ENCODE results near the gene MAT2B.
"Not testable (repeated sequence)": the region's sequence is repeated elsewhere in the genome, so short reads cannot be mapped to it uniquely, and the experiment has no call there.

MAT2B gene

GRCh38 chr5:163503106-163504078 lies 2.0 kb upstream of the MAT2B start:
- in situ Hi-C loops (cut with MboI; ENCODE audit: low sequenced_read_pairs) = no loop called here

DNA sequence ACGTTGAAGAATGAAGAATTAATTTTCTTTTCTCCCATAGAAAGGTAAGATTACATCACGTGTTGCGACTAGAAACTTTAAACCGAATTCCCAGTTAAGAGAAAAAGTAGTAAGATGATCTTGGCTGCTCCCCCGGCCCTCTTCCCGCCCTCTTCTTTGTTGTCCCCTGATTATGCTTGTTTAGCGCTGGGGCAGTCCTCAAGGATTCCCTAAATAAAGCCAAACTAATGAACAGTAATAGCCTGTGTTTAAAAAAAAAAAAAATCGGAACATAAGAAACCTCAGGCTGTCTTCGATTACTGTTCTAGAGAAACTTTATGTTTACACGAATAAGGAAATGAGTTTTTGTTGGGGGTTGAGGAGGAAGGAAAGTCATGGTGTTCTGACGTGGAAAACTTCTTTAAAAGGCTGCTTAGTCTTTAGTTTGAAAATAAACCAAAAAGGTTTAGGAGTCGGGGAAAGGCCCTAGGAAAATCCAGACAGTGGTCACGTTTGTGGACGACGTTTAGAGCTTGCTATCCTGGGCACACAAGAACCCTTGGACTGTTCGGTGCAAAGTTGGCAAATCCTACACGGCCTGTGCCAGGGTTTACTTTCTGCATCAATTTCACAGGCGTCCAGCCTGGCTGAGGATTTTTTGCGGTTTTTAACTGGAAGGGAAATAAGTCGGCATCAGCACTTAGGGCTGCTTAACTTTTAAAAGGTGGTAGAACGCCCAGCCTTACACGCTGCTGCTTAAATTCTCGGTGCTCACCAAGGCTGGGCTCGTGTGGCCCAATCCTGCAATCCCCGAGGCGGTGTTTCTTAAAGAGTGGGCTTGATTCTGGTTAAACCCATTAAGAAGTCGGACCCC lies 1.1 kb upstream of the MAT2B start:
- in situ Hi-C loops (cut with MboI; ENCODE audit: low sequenced_read_pairs) = no loop called here

DNA sequence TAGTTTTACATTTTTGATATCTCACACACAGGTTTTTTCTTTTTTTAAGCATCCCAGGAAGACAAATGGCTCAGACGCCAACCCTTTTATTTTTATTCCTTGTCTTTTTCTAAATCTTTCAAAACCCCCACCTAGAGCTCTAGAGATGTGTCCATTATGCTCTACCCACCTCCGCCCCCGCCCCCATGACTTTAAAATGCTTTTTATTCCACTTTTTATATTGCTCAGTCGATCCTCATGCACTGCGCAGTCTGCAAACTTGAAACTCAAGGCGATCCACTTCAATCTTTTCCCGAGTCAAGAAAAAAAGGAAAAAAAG lies 411 bp upstream of the MAT2B start:
- in situ Hi-C loops (cut with MboI; ENCODE audit: low sequenced_read_pairs) = no loop called here

GRCh38 chr5:163506095-163506457 lies 657 bp downstream of the MAT2B start:
- in situ Hi-C loops (cut with MboI; ENCODE audit: low sequenced_read_pairs) = no loop called here

- in situ Hi-C loops (cut with MboI; ENCODE audit: low sequenced_read_pairs) = no loop called here
Observed at GRCh38 chr5:163506726-163507125, 1.3 kb downstream of the MAT2B start.

DNA sequence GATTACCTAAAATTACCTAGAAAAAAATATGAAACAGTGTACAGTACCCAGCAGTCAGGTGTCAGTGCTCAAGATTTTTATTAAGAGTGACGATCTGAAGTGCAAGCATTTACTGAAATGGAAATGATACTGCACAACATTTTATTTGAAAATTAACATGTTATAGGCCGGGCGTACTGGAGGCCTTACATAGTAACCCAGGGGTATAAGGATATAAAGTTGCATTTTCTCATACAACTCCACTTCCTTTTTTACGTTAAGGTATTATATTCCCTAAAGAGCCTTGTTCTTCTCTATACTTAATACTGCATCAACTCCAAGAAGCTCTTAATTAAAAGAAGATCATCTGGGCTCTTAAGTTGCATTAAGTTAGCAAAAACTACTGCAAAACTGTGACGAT lies 3.3 kb downstream of the MAT2B start:
- in situ Hi-C loops (cut with MboI; ENCODE audit: low sequenced_read_pairs) = no loop called here

GRCh38 chr5:163509291-163509951 lies 4.0 kb downstream of the MAT2B start:
- in situ Hi-C loops (cut with MboI; ENCODE audit: low sequenced_read_pairs) = no loop called here

- in situ Hi-C loops (cut with MboI; ENCODE audit: low sequenced_read_pairs) = no loop called here
Observed at GRCh38 chr5:163512526-163512925, 7.1 kb downstream of the MAT2B start.

GRCh38 chr5:163525096-163525495 lies 19.7 kb downstream of the MAT2B start:
- in situ Hi-C loops (cut with MboI; ENCODE audit: low sequenced_read_pairs) = no loop called here

- in situ Hi-C loops (cut with MboI; ENCODE audit: low sequenced_read_pairs) = no loop called here
Observed at GRCh38 chr5:163529698-163530097, 24.3 kb downstream of the MAT2B start.

DNA sequence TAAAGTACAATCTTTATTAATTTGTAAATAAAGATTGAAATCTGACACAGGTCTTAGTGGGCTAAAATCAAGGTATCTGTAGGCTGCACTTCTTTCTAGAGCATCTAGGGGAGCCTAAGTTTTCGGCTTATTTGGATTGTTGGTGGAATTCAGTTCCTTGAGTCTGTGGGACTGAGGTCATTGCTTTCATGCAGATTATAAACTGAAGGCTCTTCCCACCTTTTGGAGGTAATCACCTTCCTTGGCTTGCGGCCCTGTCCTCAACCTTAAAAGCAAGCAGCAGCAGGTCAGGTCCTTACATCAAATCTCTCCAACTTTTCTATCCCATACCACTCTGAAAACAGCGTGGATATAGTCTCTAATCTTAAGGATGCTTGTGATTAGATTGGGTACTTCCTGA lies 25.9 kb downstream of the MAT2B start:
- in situ Hi-C loops (cut with MboI; ENCODE audit: low sequenced_read_pairs) = no loop called here

DNA sequence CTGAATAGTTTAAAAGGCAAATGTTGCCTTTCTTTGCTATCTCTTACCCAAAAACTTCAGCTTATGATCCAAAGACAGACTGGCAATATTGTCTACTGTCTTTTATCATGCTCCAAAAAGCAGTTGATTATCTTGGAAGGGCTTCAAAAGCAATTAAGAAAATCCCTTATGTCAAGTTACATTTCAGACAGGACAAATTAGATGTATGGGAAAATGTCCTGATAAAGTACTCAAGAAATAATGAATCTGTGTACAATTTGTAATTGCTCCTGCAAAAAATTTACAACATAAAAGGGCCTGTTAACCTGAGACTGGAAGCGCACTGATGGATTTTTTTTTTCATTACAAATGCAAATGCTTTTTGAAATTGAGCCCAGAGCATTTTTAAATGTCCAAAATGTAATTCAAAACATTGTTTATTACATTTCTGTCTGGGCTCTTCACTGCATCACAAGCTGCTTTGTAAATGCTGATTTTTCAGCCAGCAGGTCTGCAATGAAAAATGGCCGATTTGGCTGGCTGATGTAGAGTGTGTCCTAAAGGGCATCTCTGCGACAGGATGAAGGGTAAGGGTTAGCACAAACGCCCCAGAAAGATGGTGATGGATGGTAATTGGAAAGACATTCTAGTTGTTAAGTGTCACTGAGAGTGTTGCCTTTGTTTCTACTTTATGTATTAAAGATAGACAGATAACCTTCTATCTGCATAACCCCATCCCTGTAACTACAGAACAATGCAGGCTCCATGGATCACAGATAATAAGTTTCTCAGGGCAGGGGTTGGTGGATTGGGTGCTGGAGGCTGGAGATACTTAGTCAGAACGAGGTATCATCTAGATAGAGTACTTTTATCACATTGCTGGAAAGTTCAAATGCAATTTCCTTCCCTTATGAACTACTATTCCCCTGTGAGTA lies 27.0 kb downstream of the MAT2B start:
- in situ Hi-C loops (cut with MboI; ENCODE audit: low sequenced_read_pairs) = no loop called here

DNA sequence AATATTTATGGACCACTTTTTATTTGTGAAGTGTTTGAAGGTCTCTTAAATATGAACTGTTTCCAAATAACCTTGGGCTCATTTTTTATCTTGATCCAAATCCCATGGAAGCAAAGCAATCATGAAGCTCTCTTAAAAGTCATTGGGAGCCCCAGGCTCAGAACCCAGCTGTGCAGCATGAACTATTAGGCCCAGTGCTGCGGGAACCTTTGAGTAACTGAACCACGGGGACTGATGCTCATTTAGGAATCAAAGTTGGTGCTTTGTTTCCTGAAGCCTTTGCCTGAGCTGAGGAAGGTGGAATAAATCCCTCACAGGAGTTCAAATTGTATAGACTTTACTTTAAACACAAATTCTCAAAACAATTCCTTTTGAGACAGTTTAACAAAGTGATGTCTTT lies 27.8 kb downstream of the MAT2B start:
- in situ Hi-C loops (cut with MboI; ENCODE audit: low sequenced_read_pairs) = no loop called here

DNA sequence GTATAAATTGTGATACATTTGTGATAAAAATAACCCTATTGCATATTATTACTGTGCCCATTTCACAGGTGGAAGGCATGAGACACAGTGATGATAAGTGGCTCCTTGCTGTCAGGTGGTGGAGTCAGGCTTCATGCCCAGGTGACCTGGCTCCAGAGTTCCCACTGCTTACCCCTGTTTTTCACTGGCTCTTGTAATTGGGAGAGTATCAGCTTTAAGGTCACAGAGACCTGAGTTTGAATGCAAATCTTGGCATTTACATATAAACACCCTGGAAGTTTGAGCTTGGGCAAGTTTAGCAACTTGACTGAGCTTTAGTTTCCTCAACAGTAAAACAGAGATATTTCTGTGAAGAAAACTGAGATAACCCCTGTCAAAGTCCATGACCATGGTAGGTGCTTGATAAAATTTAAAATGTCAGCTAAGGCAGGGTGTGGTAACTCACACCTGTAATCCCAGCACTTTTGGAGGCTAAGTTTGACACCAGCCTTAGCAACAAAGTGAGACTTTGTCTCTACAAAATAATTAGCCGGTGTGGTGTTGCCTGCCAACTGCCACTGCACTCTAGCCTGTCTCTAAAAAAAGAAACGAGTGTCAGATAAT lies 29.2 kb downstream of the MAT2B start:
- in situ Hi-C loops (cut with MboI; ENCODE audit: low sequenced_read_pairs) = no loop called here

GRCh38 chr5:163535290-163535689 lies 29.9 kb downstream of the MAT2B start:
- in situ Hi-C loops (cut with MboI; ENCODE audit: low sequenced_read_pairs) = no loop called here

DNA sequence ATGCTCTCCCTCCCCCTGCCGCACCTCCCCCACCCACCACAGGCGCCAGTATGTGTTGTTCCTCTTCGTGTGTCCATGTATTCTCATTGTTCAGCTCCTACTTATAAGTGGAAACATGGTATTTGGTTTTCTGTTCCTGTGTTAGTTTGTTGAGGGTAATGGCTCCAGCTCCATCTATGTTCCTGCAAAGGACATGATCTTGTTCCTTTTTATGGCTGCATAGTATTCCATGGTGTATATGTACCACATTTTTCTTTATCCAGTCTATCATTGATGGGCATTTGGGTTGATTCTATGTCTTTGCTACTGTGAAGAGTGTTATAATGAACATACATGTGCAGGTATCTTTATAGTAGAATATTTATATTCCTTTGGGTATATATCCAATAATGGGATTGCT lies 31.0 kb downstream of the MAT2B start:
- in situ Hi-C loops (cut with MboI; ENCODE audit: low sequenced_read_pairs) = not testable (repeated sequence)

DNA sequence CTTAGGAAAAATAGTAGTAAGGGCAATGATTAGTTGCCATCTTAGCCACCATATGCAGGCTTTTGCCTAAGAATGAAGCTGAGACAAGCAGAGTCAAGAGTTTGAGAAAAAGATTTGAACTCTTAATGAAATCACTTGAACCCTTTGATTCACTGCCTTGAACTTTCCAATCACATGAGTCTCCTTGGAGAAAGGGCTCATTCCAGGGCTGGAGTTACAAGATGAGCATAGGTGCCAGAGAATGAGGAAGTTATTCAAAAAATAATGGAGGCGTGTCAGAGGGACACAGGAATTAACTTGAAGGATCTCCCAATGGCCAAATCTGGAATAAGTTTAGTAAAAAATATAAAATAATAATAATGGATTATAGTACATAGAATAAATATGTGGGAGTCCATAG lies 35.3 kb downstream of the MAT2B start:
- in situ Hi-C loops (cut with MboI; ENCODE audit: low sequenced_read_pairs) = no loop called here

DNA sequence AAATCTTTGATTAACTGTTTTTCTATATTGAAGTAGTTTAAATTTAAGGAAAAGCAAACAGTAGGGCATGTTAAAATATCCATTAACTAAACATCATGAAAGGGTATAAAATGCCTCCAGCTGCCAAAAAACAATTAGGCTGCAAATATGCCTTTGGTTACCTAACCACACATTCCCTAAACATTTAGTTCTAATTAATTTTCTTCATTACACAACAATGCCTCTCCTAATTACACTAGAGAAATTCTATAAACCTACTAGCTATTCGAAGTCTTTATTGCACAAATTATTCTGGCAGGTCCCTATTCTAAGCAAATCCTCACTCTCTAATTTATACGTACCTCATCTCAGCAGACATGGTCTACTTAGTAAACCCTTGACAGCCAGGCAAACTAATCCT lies 37.4 kb downstream of the MAT2B start:
- in situ Hi-C loops (cut with MboI; ENCODE audit: low sequenced_read_pairs) = no loop called here

DNA sequence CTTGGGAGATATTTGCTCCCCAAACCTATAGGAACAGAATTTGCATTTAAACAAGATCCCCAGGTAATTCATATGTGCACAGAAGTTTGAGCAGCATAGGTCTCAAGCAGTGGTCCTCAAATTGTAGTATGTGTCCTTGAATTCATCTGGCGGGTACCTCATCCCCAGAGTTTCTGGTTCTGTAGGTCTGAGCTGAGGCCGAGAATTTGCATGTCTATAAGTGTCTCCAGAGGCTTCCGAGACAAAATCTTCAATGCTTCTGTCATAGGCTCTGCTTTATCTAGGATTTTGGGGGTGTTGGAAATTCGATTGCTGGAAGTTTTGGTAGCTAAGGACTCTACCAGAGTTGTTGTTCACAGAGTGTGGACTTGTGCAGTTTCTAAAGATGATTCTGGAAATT lies 38.6 kb downstream of the MAT2B start:
- in situ Hi-C loops (cut with MboI; ENCODE audit: low sequenced_read_pairs) = no loop called here

GRCh38 chr5:163544836-163545235 lies 39.4 kb downstream of the MAT2B start:
- in situ Hi-C loops (cut with MboI; ENCODE audit: low sequenced_read_pairs) = no loop called here

Data from HL-60/S4 treated with phorbol 12-myristate 13-acetate at 8.2 ng/mL for 4 days and 3 days (cell line).